Esophagus (tissue), 2 donors: ENCODE measurements around the gene MGRN1. TPM values are rescaled to one million over a fixed set of nuclear protein-coding genes. Genes with fewer than 3 reads are reported as not detected.
"Not testable (repeated sequence)": the region's sequence is repeated elsewhere in the genome, so short reads cannot be mapped to it uniquely, and the experiment has no call there.

Source experiments
- H3K27ac ChIP-seq, 2 donors: one replicate each; pipeline ENCODE4 v1.5.1; 2013; ENCODE audit warnings: low read depth in 2 of 2, mild to moderate bottlenecking in 2 of 2, inconsistent platforms in 1 of 2, low read length in 1 of 2, moderate library complexity in 1 of 2
- H3K27me3 ChIP-seq, 2 donors: one replicate each; pipeline ENCODE4 v1.6.1; 2013; ENCODE audit warnings: low read length in 2 of 2, control low read depth in 1 of 2, mild to moderate bottlenecking in 1 of 2; ENCODE audit not compliant: insufficient read depth in 2 of 2, control insufficient read depth in 1 of 2
- H3K36me3 ChIP-seq, 2 donors: one replicate each; pipeline ENCODE4 v1.6.1; 2013; ENCODE audit warnings: low read length in 1 of 2; ENCODE audit not compliant: control insufficient read depth in 2 of 2, insufficient read depth in 2 of 2
- H3K4me1 ChIP-seq, 2 donors: one replicate each; pipeline ENCODE4 v1.6.1; 2013; ENCODE audit warnings: low read length in 1 of 2; ENCODE audit not compliant: control insufficient read depth in 2 of 2, insufficient read depth in 2 of 2
- H3K4me3 ChIP-seq, 2 donors: one replicate each; pipeline ENCODE4 v1.5.1; 2013; ENCODE audit warnings: low read length in 2 of 2, mild to moderate bottlenecking in 2 of 2, low read depth in 1 of 2, moderate library complexity in 1 of 2
- H3K9me3 ChIP-seq, 2 donors: one replicate each; pipeline ENCODE4 v1.6.1; 2013; ENCODE audit warnings: mild to moderate bottlenecking in 2 of 2, low read depth in 1 of 2, low read length in 1 of 2, moderate library complexity in 1 of 2; ENCODE audit not compliant: control insufficient read depth in 2 of 2, insufficient read depth in 1 of 2
- WGBS, 2 donors: extraction: QIAGEN DNeasy Blood & Tissue Kit; methylation state at CpG; one replicate each; pipeline ENCODE4 v1.1.7; 2013; 5-methylcytosine and 5-hydroxymethylcytosine counted together
- polyA plus RNA-seq, 2 donors: library from polyadenylated mRNA; stranded (reverse); fragments of 200-250 nt; gene quantifications; one replicate each; pipeline ENCODE4 v1.2.3, GENCODE V29; 2013
- donor health status: healthy with polysubstance abuse.
- donor health status: Bipolar disorder and iron deficiency.

The MGRN1 gene
- polyA plus RNA-seq, 2 donors = 10.9 to 15.1 TPM

- no peaks in the 10 kb centered on the region for H3K9me3 ChIP-seq
- 88 to 93% methylated on average over 25 of the region's 25 CpGs for WGBS, 2 donors
- no peak overlapping the region for H3K27ac ChIP-seq
- no peaks in the 10 kb centered on the region for H3K4me1 ChIP-seq
- H3K36me3 ChIP-seq = peaks cover 20 to 35% of the 10 kb centered on the region in 2 donors
- H3K4me3 ChIP-seq = no peak overlapping the region
- H3K27me3 ChIP-seq = no peaks in the 10 kb centered on the region
Measured at GRCh38 chr16:4649744-4650442, 25.3 kb downstream of the MGRN1 start.

GRCh38 chr16:4650443-4651074 lies 25.9 kb downstream of the MGRN1 start:
- H3K4me3 ChIP-seq, H3K27me3 ChIP-seq, H3K9me3 ChIP-seq, H3K4me1 ChIP-seq, H3K27ac ChIP-seq: not testable (repeated sequence)
- H3K36me3 ChIP-seq = peaks cover 24 to 41% of the 10 kb centered on the region in 2 donors
- 81 to 86% methylated on average over 15 of the region's 15 CpGs for WGBS, 2 donors

GRCh38 chr16:4651827-4652226 lies 27.2 kb downstream of the MGRN1 start:
- no peak overlapping the region for H3K4me3 ChIP-seq
- no peaks in the 10 kb centered on the region for H3K27me3 ChIP-seq
- H3K9me3 ChIP-seq = no peaks in the 10 kb centered on the region
- WGBS, 2 donors = 93 to 94% methylated on average over 13 of the region's 13 CpGs
- H3K36me3 ChIP-seq = peaks cover 31 to 45% of the 10 kb centered on the region in 2 donors
- no peaks in the 10 kb centered on the region for H3K4me1 ChIP-seq
- no peak overlapping the region for H3K27ac ChIP-seq

GRCh38 chr16:4652561-4652960 lies 27.9 kb downstream of the MGRN1 start:
- Histone ChIP-seq H3K27ac (no peak overlapping the region), H3K9me3 (no peaks in the 10 kb centered on the region), H3K4me1 (no peaks in the 10 kb centered on the region), H3K4me3 (no peak overlapping the region), H3K36me3 (peaks cover 34 to 52% of the 10 kb centered on the region in 2 donors), H3K27me3 (no peaks in the 10 kb centered on the region)
- 94% methylated on average over 25 of the region's 25 CpGs for WGBS, 2 donors

GRCh38 chr16:4654011-4654963 lies 29.7 kb downstream of the MGRN1 start:
- WGBS, 2 donors = 65 to 80% methylated on average over 16 of the region's 16 CpGs
- Histone ChIP-seq H3K9me3 (no peaks in the 10 kb centered on the region), H3K27me3 (no peaks in the 10 kb centered on the region), H3K4me1 (no peaks in the 10 kb centered on the region), H3K27ac (no peak overlapping the region), H3K4me3 (no peak overlapping the region), H3K36me3 (peaks cover 39 to 56% of the 10 kb centered on the region in 2 donors)

- no peak overlapping the region for H3K27ac ChIP-seq
- H3K4me1 ChIP-seq = no peaks in the 10 kb centered on the region
Measured at GRCh38 chr16:4654964-4655590, 30.5 kb downstream of the MGRN1 start.

GRCh38 chr16:4655801-4656200 lies 31.2 kb downstream of the MGRN1 start:
- Histone ChIP-seq H3K36me3 (peaks cover 39 to 55% of the 10 kb centered on the region in 2 donors), H3K9me3 (no peaks in the 10 kb centered on the region), H3K27me3 (no peaks in the 10 kb centered on the region), H3K4me3 (no peak overlapping the region), H3K27ac (no peak overlapping the region), H3K4me1 (peaks cover 0 to 3% of the 10 kb centered on the region in 2 donors)
- WGBS, 2 donors = 94 to 98% methylated on average over 6 of the region's 6 CpGs

More at GRCh38 chr16:4654964-4655590, 30.5 kb downstream of the MGRN1 start:
- 88 to 93% methylated on average over 12 of the region's 12 CpGs for WGBS, 2 donors
- Histone ChIP-seq H3K4me3 (no peak overlapping the region), H3K36me3 (peaks cover 39 to 55% of the 10 kb centered on the region in 2 donors), H3K9me3 (no peaks in the 10 kb centered on the region), H3K27me3 (no peaks in the 10 kb centered on the region)

- no peaks in the 10 kb centered on the region for H3K9me3 ChIP-seq
- H3K4me3 ChIP-seq = no peak overlapping the region
- H3K27me3 ChIP-seq = no peaks in the 10 kb centered on the region
- H3K27ac ChIP-seq = no peak overlapping the region
- peaks cover 0 to 3% of the 10 kb centered on the region in 2 donors for H3K4me1 ChIP-seq
- H3K36me3 ChIP-seq = peaks cover 37 to 52% of the 10 kb centered on the region in 2 donors
- WGBS, 2 donors = 97% methylated on average over 12 of the region's 12 CpGs
Measured at GRCh38 chr16:4656221-4656620, 31.6 kb downstream of the MGRN1 start.
